ENCODE measurements around the gene PGM1.

The PGM1 gene

GRCh38 chr1:63602629-63603028 is 9.4 kb downstream of the PGM1 start:
- H3K27ac ChIP-seq (ENCODE audit: low read depth, low read length) = no peak overlapping the region
- H3K9ac ChIP-seq (ENCODE audit: low read length) = no peak overlapping the region
- H3K27me3 ChIP-seq (ENCODE audit: control insufficient read depth, insufficient read depth, low read length) = no peaks in the 10 kb centered on the region
- no peak overlapping the region for H3K4me3 ChIP-seq (ENCODE audit: low read length)
- H3K36me3 ChIP-seq (ENCODE audit: control insufficient read depth, insufficient read depth, low read length) = no peaks in the 10 kb centered on the region
- H3K4me1 ChIP-seq (ENCODE audit: control insufficient read depth, insufficient read depth, low read length) = no peaks in the 10 kb centered on the region

- Histone ChIP-seq H3K4me3 (ENCODE audit: low read length) (no peak overlapping the region), H3K27ac (ENCODE audit: low read depth, low read length) (no peak overlapping the region), H3K9ac (ENCODE audit: low read length) (no peak overlapping the region), H3K27me3 (ENCODE audit: control insufficient read depth, insufficient read depth, low read length) (no peaks in the 10 kb centered on the region), H3K36me3 (ENCODE audit: control insufficient read depth, insufficient read depth, low read length) (no peaks in the 10 kb centered on the region), H3K4me1 (ENCODE audit: control insufficient read depth, insufficient read depth, low read length) (no peaks in the 10 kb centered on the region)
Measured at GRCh38 chr1:63603810-63604209, 10.6 kb downstream of the PGM1 start.

- H3K9ac ChIP-seq (ENCODE audit: low read length) = no peak overlapping the region
- no peak overlapping the region for H3K27ac ChIP-seq (ENCODE audit: low read depth, low read length)
- no peaks in the 10 kb centered on the region for H3K36me3 ChIP-seq (ENCODE audit: control insufficient read depth, insufficient read depth, low read length)
- no peak overlapping the region for H3K4me3 ChIP-seq (ENCODE audit: low read length)
- no peaks in the 10 kb centered on the region for H3K27me3 ChIP-seq (ENCODE audit: control insufficient read depth, insufficient read depth, low read length)
- no peaks in the 10 kb centered on the region for H3K4me1 ChIP-seq (ENCODE audit: control insufficient read depth, insufficient read depth, low read length)
Measured at GRCh38 chr1:63607322-63607721, 14.1 kb downstream of the PGM1 start.

- Histone ChIP-seq H3K4me3 (ENCODE audit: low read length) (no peak overlapping the region), H3K27ac (ENCODE audit: low read depth, low read length) (no peak overlapping the region), H3K4me1 (ENCODE audit: control insufficient read depth, insufficient read depth, low read length) (no peaks in the 10 kb centered on the region), H3K9ac (ENCODE audit: low read length) (no peak overlapping the region), H3K36me3 (ENCODE audit: control insufficient read depth, insufficient read depth, low read length) (no peaks in the 10 kb centered on the region), H3K27me3 (ENCODE audit: control insufficient read depth, insufficient read depth, low read length) (no peaks in the 10 kb centered on the region)
Measured at GRCh38 chr1:63611231-63611630, 18.0 kb downstream of the PGM1 start.

GRCh38 chr1:63612564-63612963 is 19.4 kb downstream of the PGM1 start:
- H3K4me3 ChIP-seq (ENCODE audit: low read length) = no peak overlapping the region
- no peaks in the 10 kb centered on the region for H3K36me3 ChIP-seq (ENCODE audit: control insufficient read depth, insufficient read depth, low read length)
- H3K4me1 ChIP-seq (ENCODE audit: control insufficient read depth, insufficient read depth, low read length) = no peaks in the 10 kb centered on the region
- H3K9ac ChIP-seq (ENCODE audit: low read length) = no peak overlapping the region
- no peaks in the 10 kb centered on the region for H3K27me3 ChIP-seq (ENCODE audit: control insufficient read depth, insufficient read depth, low read length)
- no peak overlapping the region for H3K27ac ChIP-seq (ENCODE audit: low read depth, low read length)

- no peak overlapping the region for H3K9ac ChIP-seq (ENCODE audit: low read length)
Measured at GRCh38 chr1:63612971-63613370, 19.8 kb downstream of the PGM1 start.

GRCh38 chr1:63615768-63616420 is 22.7 kb downstream of the PGM1 start:
- no peak overlapping the region for H3K4me3 ChIP-seq (ENCODE audit: low read length)
- H3K27me3 ChIP-seq (ENCODE audit: control insufficient read depth, insufficient read depth, low read length) = no peaks in the 10 kb centered on the region
- no peaks in the 10 kb centered on the region for H3K4me1 ChIP-seq (ENCODE audit: control insufficient read depth, insufficient read depth, low read length)
- no peak overlapping the region for H3K27ac ChIP-seq (ENCODE audit: low read depth, low read length)
- H3K9ac ChIP-seq (ENCODE audit: low read length) = no peak overlapping the region
- H3K36me3 ChIP-seq (ENCODE audit: control insufficient read depth, insufficient read depth, low read length) = no peaks in the 10 kb centered on the region

More at GRCh38 chr1:63612971-63613370, 19.8 kb downstream of the PGM1 start:
- H3K27me3 ChIP-seq (ENCODE audit: control insufficient read depth, insufficient read depth, low read length) = no peaks in the 10 kb centered on the region
- H3K27ac ChIP-seq (ENCODE audit: low read depth, low read length) = no peak overlapping the region
- H3K36me3 ChIP-seq (ENCODE audit: control insufficient read depth, insufficient read depth, low read length) = no peaks in the 10 kb centered on the region
- no peak overlapping the region for H3K4me3 ChIP-seq (ENCODE audit: low read length)
- H3K4me1 ChIP-seq (ENCODE audit: control insufficient read depth, insufficient read depth, low read length) = no peaks in the 10 kb centered on the region

GRCh38 chr1:63617450-63617849 is 24.2 kb downstream of the PGM1 start:
- no peak overlapping the region for H3K4me3 ChIP-seq (ENCODE audit: low read length)
- no peaks in the 10 kb centered on the region for H3K27me3 ChIP-seq (ENCODE audit: control insufficient read depth, insufficient read depth, low read length)
- no peak overlapping the region for H3K27ac ChIP-seq (ENCODE audit: low read depth, low read length)
- no peak overlapping the region for H3K9ac ChIP-seq (ENCODE audit: low read length)
- H3K4me1 ChIP-seq (ENCODE audit: control insufficient read depth, insufficient read depth, low read length) = peaks cover 7% of the 10 kb centered on the region
- H3K36me3 ChIP-seq (ENCODE audit: control insufficient read depth, insufficient read depth, low read length) = no peaks in the 10 kb centered on the region

- Histone ChIP-seq H3K4me1 (ENCODE audit: control insufficient read depth, insufficient read depth, low read length) (peaks cover 7% of the 10 kb centered on the region), H3K4me3 (ENCODE audit: low read length) (no peak overlapping the region), H3K27ac (ENCODE audit: low read depth, low read length) (no peak overlapping the region)
Measured at GRCh38 chr1:63618011-63618410, 24.8 kb downstream of the PGM1 start.

GRCh38 chr1:63619558-63619957 is 26.3 kb downstream of the PGM1 start:
- H3K9ac ChIP-seq (ENCODE audit: low read length) = no peak overlapping the region
- no peak overlapping the region for H3K27ac ChIP-seq (ENCODE audit: low read depth, low read length)
- H3K4me3 ChIP-seq (ENCODE audit: low read length) = no peak overlapping the region
- no peaks in the 10 kb centered on the region for H3K36me3 ChIP-seq (ENCODE audit: control insufficient read depth, insufficient read depth, low read length)
- H3K4me1 ChIP-seq (ENCODE audit: control insufficient read depth, insufficient read depth, low read length) = peaks cover 7% of the 10 kb centered on the region
- no peaks in the 10 kb centered on the region for H3K27me3 ChIP-seq (ENCODE audit: control insufficient read depth, insufficient read depth, low read length)

More at GRCh38 chr1:63618011-63618410, 24.8 kb downstream of the PGM1 start:
- no peaks in the 10 kb centered on the region for H3K27me3 ChIP-seq (ENCODE audit: control insufficient read depth, insufficient read depth, low read length)
- H3K9ac ChIP-seq (ENCODE audit: low read length) = no peak overlapping the region
- no peaks in the 10 kb centered on the region for H3K36me3 ChIP-seq (ENCODE audit: control insufficient read depth, insufficient read depth, low read length)

GRCh38 chr1:63620671-63621070 is 27.5 kb downstream of the PGM1 start:
- Histone ChIP-seq H3K36me3 (ENCODE audit: control insufficient read depth, insufficient read depth, low read length) (no peaks in the 10 kb centered on the region), H3K4me1 (ENCODE audit: control insufficient read depth, insufficient read depth, low read length) (peaks cover 7% of the 10 kb centered on the region), H3K27ac (ENCODE audit: low read depth, low read length) (no peak overlapping the region), H3K9ac (ENCODE audit: low read length) (no peak overlapping the region), H3K4me3 (ENCODE audit: low read length) (no peak overlapping the region), H3K27me3 (ENCODE audit: control insufficient read depth, insufficient read depth, low read length) (no peaks in the 10 kb centered on the region)

- Histone ChIP-seq H3K4me1 (ENCODE audit: control insufficient read depth, insufficient read depth, low read length) (peaks cover 11% of the 10 kb centered on the region), H3K9ac (ENCODE audit: low read length) (no peak overlapping the region), H3K27me3 (ENCODE audit: control insufficient read depth, insufficient read depth, low read length) (no peaks in the 10 kb centered on the region), H3K4me3 (ENCODE audit: low read length) (no peak overlapping the region), H3K27ac (ENCODE audit: low read depth, low read length) (peak overlapping the region; percentile 22), H3K36me3 (ENCODE audit: control insufficient read depth, insufficient read depth, low read length) (no peaks in the 10 kb centered on the region)
Measured at GRCh38 chr1:63621075-63621474, 27.9 kb downstream of the PGM1 start.

GRCh38 chr1:63621698-63622097 is 28.5 kb downstream of the PGM1 start:
- no peaks in the 10 kb centered on the region for H3K27me3 ChIP-seq (ENCODE audit: control insufficient read depth, insufficient read depth, low read length)
- no peak overlapping the region for H3K9ac ChIP-seq (ENCODE audit: low read length)
- H3K4me3 ChIP-seq (ENCODE audit: low read length) = no peak overlapping the region
- peak overlapping the region; percentile 21 for H3K27ac ChIP-seq (ENCODE audit: low read depth, low read length)
- peaks cover 17% of the 10 kb centered on the region for H3K4me1 ChIP-seq (ENCODE audit: control insufficient read depth, insufficient read depth, low read length)
- H3K36me3 ChIP-seq (ENCODE audit: control insufficient read depth, insufficient read depth, low read length) = no peaks in the 10 kb centered on the region

All from rectal smooth muscle tissue (tissue), 1 donor.